OCI-LY3 (cell line): ENCODE results near the gene GNA12.

Source experiments
- CTCF ChIP-seq: fragments of 200-600, 300-600 bp; sonication (generic); IDR thresholded peaks from 2 replicates; pipeline ENCODE4 v1.5.1; 2014; ENCODE audit warnings: antibody characterized with exemption, low read length, low read depth
- EZH2phosphoT487 ChIP-seq: fragments of 200-600 bp; shearing (Covaris generic); IDR thresholded peaks from 2 replicates; pipeline ENCODE4 v1.6.1; 2018; ENCODE audit warnings: antibody characterized with exemption, mixed run types, low read depth

- TF ChIP-seq CTCF = no peak
- TF ChIP-seq EZH2phosphoT487 = no peak
These were observed 51.1 kb downstream of the GNA12 start for GRCh38 chr7:2792856-2793487.
